Measurements from ENCODE around the gene PTS. TPM values are rescaled to one million over a fixed set of nuclear protein-coding genes. Genes with fewer than 3 reads are reported as not detected.

Gene PTS
- total and polyA plus RNA-seq, 9 of the 15 experiments (the other 6 are each of a cell fraction or from before 2014, with no cell fraction given): 27.1 to 72.7 (median 41.1) TPM

DNA sequence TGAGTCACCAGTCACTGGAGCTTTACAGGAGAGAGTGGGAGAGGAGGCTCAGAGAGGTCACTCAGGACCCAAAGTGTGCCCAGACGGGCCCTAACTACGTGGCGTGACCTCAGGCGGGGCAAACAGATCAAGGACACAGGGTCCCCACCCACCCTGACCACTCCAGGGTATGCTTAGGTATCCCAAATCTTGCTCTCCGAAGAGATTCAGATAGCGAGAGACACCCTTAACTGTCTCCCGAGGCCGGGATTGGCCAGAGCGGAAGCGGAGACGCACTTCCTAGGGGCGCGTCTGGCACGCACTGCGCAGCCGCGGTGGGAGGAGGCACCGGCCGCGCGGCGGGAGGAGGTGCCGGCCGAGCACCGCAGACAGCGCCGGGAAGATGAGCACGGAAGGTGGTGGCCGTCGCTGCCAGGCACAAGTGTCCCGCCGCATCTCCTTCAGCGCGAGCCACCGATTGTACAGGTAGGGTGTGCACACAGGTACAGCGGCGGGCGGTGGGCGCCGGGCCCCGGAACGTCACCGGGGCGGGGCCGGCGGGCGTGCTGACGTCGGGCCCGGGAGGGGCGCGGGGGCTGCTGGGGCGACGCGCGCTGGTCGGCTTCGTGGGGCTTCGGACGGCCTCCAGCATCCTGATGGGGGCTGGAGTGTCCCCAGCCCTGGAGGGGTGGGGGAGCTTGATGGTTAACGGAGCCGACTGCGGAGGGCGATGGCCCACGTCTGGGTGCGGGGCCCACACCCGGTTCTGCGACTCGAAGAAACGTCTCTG lies at the start of gene PTS (continued):
- TF ChIP-seq, protein P1, sequence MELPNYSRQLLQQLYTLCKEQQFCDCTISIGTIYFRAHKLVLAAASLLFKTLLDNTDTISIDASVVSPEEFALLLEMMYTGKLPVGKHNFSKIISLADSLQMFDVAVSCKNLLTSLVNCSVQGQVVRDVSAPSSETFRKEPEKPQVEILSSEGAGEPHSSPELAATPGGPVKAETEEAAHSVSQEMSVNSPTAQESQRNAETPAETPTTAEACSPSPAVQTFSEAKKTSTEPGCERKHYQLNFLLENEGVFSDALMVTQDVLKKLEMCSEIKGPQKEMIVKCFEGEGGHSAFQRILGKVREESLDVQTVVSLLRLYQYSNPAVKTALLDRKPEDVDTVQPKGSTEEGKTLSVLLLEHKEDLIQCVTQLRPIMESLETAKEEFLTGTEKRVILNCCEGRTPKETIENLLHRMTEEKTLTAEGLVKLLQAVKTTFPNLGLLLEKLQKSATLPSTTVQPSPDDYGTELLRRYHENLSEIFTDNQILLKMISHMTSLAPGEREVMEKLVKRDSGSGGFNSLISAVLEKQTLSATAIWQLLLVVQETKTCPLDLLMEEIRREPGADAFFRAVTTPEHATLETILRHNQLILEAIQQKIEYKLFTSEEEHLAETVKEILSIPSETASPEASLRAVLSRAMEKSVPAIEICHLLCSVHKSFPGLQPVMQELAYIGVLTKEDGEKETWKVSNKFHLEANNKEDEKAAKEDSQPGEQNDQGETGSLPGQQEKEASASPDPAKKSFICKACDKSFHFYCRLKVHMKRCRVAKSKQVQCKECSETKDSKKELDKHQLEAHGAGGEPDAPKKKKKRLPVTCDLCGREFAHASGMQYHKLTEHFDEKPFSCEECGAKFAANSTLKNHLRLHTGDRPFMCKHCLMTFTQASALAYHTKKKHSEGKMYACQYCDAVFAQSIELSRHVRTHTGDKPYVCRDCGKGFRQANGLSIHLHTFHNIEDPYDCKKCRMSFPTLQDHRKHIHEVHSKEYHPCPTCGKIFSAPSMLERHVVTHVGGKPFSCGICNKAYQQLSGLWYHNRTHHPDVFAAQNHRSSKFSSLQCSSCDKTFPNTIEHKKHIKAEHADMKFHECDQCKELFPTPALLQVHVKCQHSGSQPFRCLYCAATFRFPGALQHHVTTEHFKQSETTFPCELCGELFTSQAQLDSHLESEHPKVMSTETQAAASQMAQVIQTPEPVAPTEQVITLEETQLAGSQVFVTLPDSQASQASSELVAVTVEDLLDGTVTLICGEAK (IDR thresholded peaks at IDR 0.05): peak; percentile 66
- TF ChIP-seq, protein P1 (CRISPR knock-in tag; IDR thresholded peaks at IDR 0.05): no peak
- TF ChIP-seq ATF3 (IDR thresholded peaks at IDR 0.05): peak; percentile 74
- TF ChIP-seq ATF3 (CRISPR knock-in tag; conservative IDR thresholded peaks at IDR 0.05): peak; percentile 64; the same call in 1 of the 2 replicates
- 0 out of 4 replicates have a peak, but pooled peaks of 1 of the 2 experiments have one; percentile 8 for TF ChIP-seq TBL1XR1 (IDR thresholded peaks at IDR 0.05; ENCODE audit: low read length in 2 of 2)
- TF ChIP-seq, protein P2, sequence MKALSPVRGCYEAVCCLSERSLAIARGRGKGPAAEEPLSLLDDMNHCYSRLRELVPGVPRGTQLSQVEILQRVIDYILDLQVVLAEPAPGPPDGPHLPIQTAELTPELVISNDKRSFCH (CRISPR knock-in tag; IDR thresholded peaks at IDR 0.05): no peak
- TF ChIP-seq, protein P2 (tag; IDR thresholded peaks at IDR 0.05): 0 out of 2 replicates have a peak, but pooled peaks have one; percentile 44
- peak; percentile 80 for TF ChIP-seq ZBTB12 (CRISPR knock-in tag; IDR thresholded peaks at IDR 0.05)
- TF ChIP-seq HMGXB4 (CRISPR knock-in tag; IDR thresholded peaks at IDR 0.05): peak; percentile 66; the same call in 1 of the 2 replicates
- TF ChIP-seq SMARCA4 (IDR thresholded peaks at IDR 0.05): 0 out of 2 replicates have a peak, but pooled peaks have one; percentile 35
- peak; percentile 24 for TF ChIP-seq TBP (optimal IDR thresholded peaks at IDR 0.05; ENCODE audit: low read depth, low read length)
- no peak for TF ChIP-seq FUS (optimal IDR thresholded peaks at IDR 0.05; ENCODE audit: low read depth, low read length)
- TF ChIP-seq LCOR (CRISPR knock-in tag; IDR thresholded peaks at IDR 0.05): 0 out of 2 replicates have a peak, but pooled peaks have one; percentile 66
- peak; percentile 67 for TF ChIP-seq ETV1 (tag; conservative IDR thresholded peaks at IDR 0.05; ENCODE audit: low read depth)

Data from K562 (cell line).